OCI-LY3 (cell line): Measurements from ENCODE around the gene DIPK1B.

ENCODE experiments used
- EZH2phosphoT487 ChIP-seq: fragments of 200-600 bp; shearing (Covaris generic); IDR thresholded peaks from 2 replicates; pipeline ENCODE4 v1.6.1; 2018; ENCODE audit warnings: antibody characterized with exemption, mixed run types, low read depth
- TF ChIP-seq, protein P1 (sequence below): fragments of 200-600, 300-600 bp; sonication (generic); IDR thresholded peaks from 2 replicates; pipeline ENCODE4 v1.5.1; 2014; ENCODE audit warnings: antibody characterized with exemption, low read length, low read depth

DNA sequence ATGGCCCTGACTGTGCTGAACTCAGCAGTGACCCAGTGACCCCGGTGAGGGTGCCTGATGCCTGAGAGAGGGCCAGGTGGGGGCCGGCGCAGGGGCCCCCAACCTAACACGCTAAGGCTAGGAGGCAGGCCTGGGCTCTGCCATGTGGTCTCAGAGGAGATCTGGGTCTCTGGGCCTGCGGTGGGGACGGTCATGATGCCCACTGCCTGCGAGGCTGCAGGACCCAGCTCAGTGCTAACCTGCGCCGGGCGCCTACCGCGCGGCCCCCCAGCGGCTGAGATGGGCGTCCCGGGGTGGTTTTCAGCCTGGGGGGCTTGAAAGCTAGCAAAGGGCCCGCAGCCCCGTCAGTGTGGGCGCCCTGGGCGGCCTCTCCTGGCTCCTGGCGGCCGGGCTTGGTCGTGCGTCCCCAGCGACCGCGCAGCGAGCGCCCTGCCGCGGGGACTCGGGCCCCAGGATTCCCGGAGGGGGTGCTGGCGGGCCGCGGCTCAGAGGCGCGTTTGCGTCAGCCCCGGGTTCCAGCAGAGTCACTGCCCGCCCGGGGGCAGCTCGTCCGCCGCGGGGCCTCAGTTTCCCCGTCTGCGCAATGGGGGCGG lies 47.2 kb upstream of the DIPK1B start:
- TF ChIP-seq, protein P1, sequence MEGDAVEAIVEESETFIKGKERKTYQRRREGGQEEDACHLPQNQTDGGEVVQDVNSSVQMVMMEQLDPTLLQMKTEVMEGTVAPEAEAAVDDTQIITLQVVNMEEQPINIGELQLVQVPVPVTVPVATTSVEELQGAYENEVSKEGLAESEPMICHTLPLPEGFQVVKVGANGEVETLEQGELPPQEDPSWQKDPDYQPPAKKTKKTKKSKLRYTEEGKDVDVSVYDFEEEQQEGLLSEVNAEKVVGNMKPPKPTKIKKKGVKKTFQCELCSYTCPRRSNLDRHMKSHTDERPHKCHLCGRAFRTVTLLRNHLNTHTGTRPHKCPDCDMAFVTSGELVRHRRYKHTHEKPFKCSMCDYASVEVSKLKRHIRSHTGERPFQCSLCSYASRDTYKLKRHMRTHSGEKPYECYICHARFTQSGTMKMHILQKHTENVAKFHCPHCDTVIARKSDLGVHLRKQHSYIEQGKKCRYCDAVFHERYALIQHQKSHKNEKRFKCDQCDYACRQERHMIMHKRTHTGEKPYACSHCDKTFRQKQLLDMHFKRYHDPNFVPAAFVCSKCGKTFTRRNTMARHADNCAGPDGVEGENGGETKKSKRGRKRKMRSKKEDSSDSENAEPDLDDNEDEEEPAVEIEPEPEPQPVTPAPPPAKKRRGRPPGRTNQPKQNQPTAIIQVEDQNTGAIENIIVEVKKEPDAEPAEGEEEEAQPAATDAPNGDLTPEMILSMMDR: no peak
- TF ChIP-seq EZH2phosphoT487: no peak
